ENCODE measurements around the gene DUSP16.
"Not testable (repeated sequence)": the region's sequence is repeated elsewhere in the genome, so short reads cannot be mapped to it uniquely, and the experiment has no call there.

DUSP16 gene

DNA sequence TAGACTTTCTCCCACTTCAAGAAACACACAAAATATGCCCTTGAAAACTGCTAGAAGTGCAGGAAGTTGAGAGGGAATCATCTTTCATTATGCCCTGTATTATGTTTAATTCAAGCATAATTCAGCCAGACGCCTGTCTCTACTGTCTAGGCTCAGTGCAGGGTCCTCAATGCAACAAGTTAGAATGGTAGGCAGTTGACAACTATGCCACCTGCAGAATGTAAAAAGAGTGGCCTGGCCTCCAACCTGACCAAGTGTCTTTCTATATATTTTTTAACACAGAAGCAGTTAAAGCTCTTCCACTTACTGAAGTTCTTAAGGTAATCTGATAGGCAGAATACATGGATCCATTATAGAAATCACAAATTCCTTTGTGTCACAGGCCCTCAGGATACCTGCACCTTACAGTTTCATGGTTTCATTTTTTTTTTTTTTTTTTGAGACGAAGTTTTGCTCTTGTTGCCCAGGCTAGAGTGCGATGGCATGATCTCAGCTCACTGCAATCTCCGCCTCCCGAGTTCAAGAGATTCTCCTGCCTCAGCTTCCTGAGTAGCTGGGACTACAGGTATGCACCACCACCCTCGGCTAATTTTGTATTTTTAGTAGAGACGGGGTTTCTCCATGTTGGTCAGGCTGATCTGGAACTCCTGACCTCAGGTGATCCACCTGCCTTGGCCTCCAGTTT, 60.4 kb downstream of the DUSP16 start:
- peak overlapping the region; percentile 80 to 88 for H3K27ac Mint-ChIP-seq
- not testable (repeated sequence) for H3K9me3 Mint-ChIP-seq; H3K36me3 Mint-ChIP-seq (ENCODE audit: insufficient read depth); DNase-seq; H3K27me3 Mint-ChIP-seq
- peaks cover 17 to 26% of the 10 kb centered on the region in 2 donors for H3K4me1 Mint-ChIP-seq (ENCODE audit: low read depth in 2 of 2)
- H3K4me3 Mint-ChIP-seq = peak overlapping the region in 1 of 2 donors; percentile 54
- ATAC-seq (replicated peaks) = peak; percentile 16

DNA sequence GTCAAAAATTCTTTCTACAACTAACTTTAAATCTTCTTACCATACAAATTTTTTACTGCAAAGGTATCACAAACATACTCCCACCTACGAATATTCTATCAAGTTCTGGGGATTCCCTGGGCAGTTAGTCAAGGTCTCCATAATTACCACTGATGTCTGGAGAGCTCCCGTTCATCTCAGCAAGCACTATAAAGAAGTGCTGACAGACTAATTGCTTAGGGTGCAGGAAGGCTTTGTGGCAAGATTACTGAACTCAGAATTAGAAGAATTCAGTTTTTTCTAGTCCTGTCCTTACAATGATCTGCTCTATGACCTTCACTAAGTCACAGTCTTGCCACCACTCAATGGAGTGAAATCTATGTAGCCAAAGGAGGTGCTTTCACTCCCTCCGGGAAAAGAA, 61.5 kb downstream of the DUSP16 start:
- peaks cover 16 to 20% of the 10 kb centered on the region in 2 donors for H3K4me1 Mint-ChIP-seq (ENCODE audit: low read depth in 2 of 2)
- DNase-seq = no peak
- H3K9me3 Mint-ChIP-seq = no peaks in the 10 kb centered on the region
- no peak overlapping the region for H3K4me3 Mint-ChIP-seq
- peaks cover 8% of the 10 kb centered on the region for H3K36me3 Mint-ChIP-seq (ENCODE audit: insufficient read depth)
- peak overlapping the region; percentile 17 to 84 for H3K27ac Mint-ChIP-seq
- no peaks in the 10 kb centered on the region for H3K27me3 Mint-ChIP-seq
- ATAC-seq (replicated peaks) = no peak

DNA sequence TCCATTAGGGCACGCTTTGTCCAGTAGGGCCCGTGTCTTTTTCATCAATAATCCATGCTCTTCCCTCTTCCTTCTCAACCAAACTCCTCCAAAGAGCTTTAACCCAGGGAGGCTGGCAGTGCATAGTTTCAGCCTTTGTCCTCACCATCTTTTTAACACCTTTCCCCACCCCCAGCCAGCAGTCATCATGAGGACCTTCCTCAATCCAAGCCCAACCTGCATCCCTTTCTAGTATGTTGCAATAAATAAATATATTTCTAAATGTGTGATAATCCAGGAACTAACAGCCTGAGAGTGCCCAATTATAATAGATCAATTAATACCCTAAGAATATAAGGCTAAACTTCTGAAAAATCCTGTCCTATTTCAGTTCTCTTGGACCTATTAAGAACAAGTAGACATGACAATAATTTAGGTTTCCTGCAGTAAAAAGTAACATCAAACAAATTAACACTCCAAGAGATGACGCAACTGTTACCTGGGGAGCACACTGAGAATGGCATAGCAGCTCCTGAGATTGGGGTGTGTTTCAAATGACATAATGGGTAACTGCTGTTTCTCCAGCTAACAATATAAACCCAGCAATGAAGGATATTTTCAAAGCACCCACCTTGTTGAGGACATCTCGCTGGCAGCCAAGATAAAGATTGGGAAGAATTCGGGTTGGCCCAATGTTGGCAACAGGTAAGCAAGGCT, 62.6 kb downstream of the DUSP16 start:
- H3K36me3 Mint-ChIP-seq (ENCODE audit: insufficient read depth) = peaks cover 8% of the 10 kb centered on the region
- ATAC-seq (replicated peaks) = no peak
- H3K4me3 Mint-ChIP-seq = no peak overlapping the region
- H3K27ac Mint-ChIP-seq = peak overlapping the region; percentile 24 to 55
- no peaks in the 10 kb centered on the region for H3K27me3 Mint-ChIP-seq
- H3K9me3 Mint-ChIP-seq = no peaks in the 10 kb centered on the region
- H3K4me1 Mint-ChIP-seq (ENCODE audit: low read depth in 2 of 2) = peaks cover 12 to 13% of the 10 kb centered on the region in 2 donors
- DNase-seq = no peak

DNA sequence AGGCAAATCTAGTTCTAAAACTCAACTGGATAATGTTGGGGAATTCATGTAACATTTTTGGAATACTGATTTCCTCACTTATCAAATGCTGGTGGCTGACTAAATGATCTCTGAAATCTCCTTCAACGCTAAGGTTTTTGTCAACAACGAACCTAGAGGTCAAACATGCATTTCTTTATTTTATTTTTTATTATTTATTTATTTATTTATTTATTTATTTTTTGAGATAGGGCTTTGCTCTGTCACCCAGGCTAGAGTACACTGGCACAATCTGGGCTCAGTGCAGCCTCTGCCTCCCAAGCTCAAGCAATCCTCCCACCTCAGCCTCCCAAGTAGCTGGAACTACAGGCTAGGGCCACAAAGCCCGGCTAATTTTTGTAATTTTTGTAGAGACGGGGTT, 64.5 kb downstream of the DUSP16 start:
- ATAC-seq (replicated peaks) (no peak), DNase-seq (no peak)
- H3K9me3 Mint-ChIP-seq = no peaks in the 10 kb centered on the region
- no peak overlapping the region for H3K27ac Mint-ChIP-seq
- peaks cover 8% of the 10 kb centered on the region in 2 donors for H3K4me1 Mint-ChIP-seq (ENCODE audit: low read depth in 2 of 2)
- H3K36me3 Mint-ChIP-seq (ENCODE audit: insufficient read depth) = peaks cover 7% of the 10 kb centered on the region
- H3K27me3 Mint-ChIP-seq = no peaks in the 10 kb centered on the region
- H3K4me3 Mint-ChIP-seq = no peak overlapping the region

DNA sequence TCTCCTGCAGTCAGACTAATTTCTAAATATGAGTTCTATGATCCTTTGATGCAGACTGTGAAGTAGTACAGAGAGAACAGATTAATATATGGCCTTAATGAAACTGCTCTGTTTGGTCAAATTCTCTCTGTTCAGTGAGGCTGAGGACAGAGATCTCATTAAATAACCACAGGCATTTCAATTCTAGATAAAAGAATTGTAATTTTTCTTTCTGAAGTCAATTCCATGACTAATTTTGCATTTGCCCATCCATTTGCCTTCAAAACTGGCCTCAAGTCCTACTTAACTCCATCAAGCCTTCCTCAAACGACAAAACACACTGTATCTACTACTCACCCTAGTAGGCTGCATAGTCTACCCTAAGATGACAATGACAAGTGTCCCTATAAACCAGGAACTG, 67.1 kb downstream of the DUSP16 start:
- no peak for ATAC-seq (replicated peaks)
- no peak overlapping the region for H3K4me3 Mint-ChIP-seq
- H3K27me3 Mint-ChIP-seq = no peaks in the 10 kb centered on the region
- peaks cover 0 to 3% of the 10 kb centered on the region in 2 donors for H3K4me1 Mint-ChIP-seq (ENCODE audit: low read depth in 2 of 2)
- no peaks in the 10 kb centered on the region for H3K36me3 Mint-ChIP-seq (ENCODE audit: insufficient read depth)
- DNase-seq = no peak
- H3K27ac Mint-ChIP-seq = no peak overlapping the region
- no peaks in the 10 kb centered on the region for H3K9me3 Mint-ChIP-seq

DNA sequence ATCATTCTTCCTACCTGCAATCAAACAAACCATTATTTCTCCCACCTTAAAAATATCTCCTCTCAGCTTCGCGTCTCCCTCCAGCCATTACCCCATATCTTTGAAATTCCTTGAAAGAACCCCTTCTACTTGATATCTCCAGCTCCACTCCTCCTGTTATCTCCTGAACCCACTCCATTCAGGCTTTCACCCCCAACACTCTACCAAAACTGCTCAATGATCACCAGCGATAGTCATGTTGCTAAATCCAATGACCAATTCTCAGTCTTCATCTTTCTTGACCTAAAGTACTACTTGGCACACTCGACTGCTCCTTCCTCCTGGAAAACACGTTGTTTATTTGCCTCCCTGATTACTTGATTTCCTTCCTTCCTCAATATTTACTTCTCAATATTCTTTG, 70.1 kb downstream of the DUSP16 start:
- Mint-ChIP-seq H3K4me3 (no peak overlapping the region), H3K9me3 (no peaks in the 10 kb centered on the region), H3K27ac (no peak overlapping the region), H3K36me3 (ENCODE audit: insufficient read depth) (peaks cover 3% of the 10 kb centered on the region), H3K4me1 (ENCODE audit: low read depth in 2 of 2) (peaks cover 9 to 12% of the 10 kb centered on the region in 2 donors), H3K27me3 (no peaks in the 10 kb centered on the region)
- DNase-seq (no peak), ATAC-seq (replicated peaks) (no peak)

DNA sequence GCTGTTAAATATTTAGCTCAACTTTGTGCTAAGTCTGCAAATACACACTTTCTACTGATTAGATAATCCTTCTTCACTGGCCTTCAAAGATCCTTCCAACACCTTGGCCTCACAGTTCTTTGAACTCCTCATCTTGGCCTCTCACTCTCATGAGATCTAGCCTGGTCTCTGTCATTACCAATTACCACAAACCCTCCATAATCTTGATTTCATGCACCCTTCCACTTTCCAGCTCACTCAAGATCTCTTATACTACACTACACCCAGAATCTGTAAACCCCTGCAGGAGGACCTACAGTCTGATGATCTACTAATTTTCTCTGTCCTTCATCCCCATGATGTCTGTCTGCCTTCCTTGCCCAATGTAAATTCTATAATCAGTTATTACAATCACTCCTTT, 71.1 kb downstream of the DUSP16 start:
- no peaks in the 10 kb centered on the region for H3K9me3 Mint-ChIP-seq
- H3K4me1 Mint-ChIP-seq (ENCODE audit: low read depth in 2 of 2) = peaks cover 11 to 13% of the 10 kb centered on the region in 2 donors
- no peaks in the 10 kb centered on the region for H3K27me3 Mint-ChIP-seq
- DNase-seq = no peak
- no peak overlapping the region for H3K27ac Mint-ChIP-seq
- H3K4me3 Mint-ChIP-seq = no peak overlapping the region
- H3K36me3 Mint-ChIP-seq (ENCODE audit: insufficient read depth) = peaks cover 3% of the 10 kb centered on the region
- ATAC-seq (replicated peaks) = no peak

DNA sequence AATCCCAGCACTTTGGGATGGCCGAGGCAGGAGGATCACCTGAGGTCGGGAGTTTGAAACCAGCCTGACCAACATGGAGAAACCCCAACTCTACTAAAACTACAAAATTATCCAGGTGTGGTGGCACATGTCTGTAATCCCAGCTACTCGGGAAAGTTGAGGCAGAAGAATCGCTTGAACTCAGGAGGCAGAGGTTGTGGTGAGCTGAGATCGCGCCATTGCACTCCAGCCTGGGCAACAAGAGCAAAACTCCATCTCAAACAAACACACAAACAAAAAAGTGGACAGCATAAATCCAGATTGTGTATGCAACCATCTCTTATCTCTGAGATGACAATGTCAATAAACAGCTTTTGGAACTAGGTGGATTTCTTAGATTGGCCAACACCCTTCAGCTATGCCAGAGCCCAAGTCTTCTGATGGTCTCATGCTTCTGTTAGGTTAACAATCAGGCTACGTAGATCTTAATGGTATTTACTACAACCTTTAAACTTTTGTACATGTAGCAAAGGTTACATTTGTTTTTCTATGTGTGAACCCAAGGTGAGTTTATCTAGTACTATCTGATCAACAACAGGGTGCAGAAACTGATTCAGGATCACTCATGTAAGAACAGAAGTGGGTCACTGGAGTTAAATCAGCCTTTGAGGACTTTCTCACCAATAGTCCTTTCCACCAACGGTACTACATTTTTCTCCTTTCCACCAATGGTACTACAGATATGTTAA, 73.7 kb downstream of the DUSP16 start:
- Mint-ChIP-seq H3K4me3 (no peak overlapping the region), H3K27ac (peak overlapping the region; percentile 9 to 11)
- peak; percentile 43 for ATAC-seq (replicated peaks)

DNA sequence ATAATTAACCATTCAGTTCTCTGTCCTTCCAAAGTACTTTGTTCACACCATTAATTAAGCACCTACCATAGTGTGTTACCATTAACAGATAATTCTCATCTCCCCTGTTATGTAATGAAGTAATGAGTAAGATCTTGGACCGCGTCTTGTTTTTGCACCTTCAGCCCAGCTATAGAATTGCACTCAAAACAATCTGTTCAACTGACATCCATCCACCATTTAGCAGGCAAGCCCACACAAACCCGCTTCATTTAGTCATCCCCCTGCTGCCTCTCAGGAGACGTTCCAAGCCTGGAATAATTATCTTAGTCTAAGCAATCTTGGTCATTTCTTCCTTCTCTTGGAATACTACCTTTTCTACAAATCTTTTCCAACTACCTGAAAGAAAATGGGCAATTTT, 74.4 kb downstream of the DUSP16 start:
- ATAC-seq (replicated peaks) (no peak), DNase-seq (no peak)
- peaks cover 24% of the 10 kb centered on the region for H3K36me3 Mint-ChIP-seq (ENCODE audit: insufficient read depth)
- H3K9me3 Mint-ChIP-seq = no peaks in the 10 kb centered on the region
- H3K4me1 Mint-ChIP-seq (ENCODE audit: low read depth in 2 of 2) = peaks cover 11 to 17% of the 10 kb centered on the region in 2 donors
- no peak overlapping the region for H3K4me3 Mint-ChIP-seq
- H3K27ac Mint-ChIP-seq = peak overlapping the region; percentile 9 to 11
- H3K27me3 Mint-ChIP-seq = no peaks in the 10 kb centered on the region

More for the DNA sequence above, 73.7 kb downstream of the DUSP16 start:
- Mint-ChIP-seq H3K36me3 (ENCODE audit: insufficient read depth) (peaks cover 20% of the 10 kb centered on the region), H3K4me1 (ENCODE audit: low read depth in 2 of 2) (peaks cover 11 to 13% of the 10 kb centered on the region in 2 donors), H3K27me3 (no peaks in the 10 kb centered on the region), H3K9me3 (no peaks in the 10 kb centered on the region)
- no peak for DNase-seq

DNA sequence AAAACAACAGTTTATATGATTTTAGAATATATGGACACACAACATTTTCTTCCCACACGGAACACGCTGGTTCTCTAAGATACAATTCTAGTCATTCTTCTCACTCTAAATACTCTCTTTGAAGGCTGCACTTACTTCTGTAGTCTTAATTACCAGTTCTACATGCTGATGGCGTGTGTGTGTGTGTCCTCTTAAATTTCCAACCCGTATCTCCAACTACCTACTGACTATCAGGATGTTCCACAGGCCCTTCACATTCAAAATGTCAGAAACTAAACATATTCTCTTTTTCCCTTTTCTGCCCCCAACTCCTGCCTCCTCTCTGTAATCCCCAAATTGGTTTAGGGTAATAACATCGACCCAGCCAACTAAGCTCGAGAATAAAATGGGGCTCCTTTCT, 75.2 kb downstream of the DUSP16 start:
- H3K36me3 Mint-ChIP-seq (ENCODE audit: insufficient read depth) = peaks cover 30% of the 10 kb centered on the region
- H3K4me3 Mint-ChIP-seq = no peak overlapping the region
- DNase-seq (no peak), ATAC-seq (replicated peaks) (no peak)
- H3K9me3 Mint-ChIP-seq = no peaks in the 10 kb centered on the region
- peak overlapping the region; percentile 9 to 11 for H3K27ac Mint-ChIP-seq
- H3K4me1 Mint-ChIP-seq (ENCODE audit: low read depth in 2 of 2) = peaks cover 12 to 20% of the 10 kb centered on the region in 2 donors
- no peaks in the 10 kb centered on the region for H3K27me3 Mint-ChIP-seq

DNA sequence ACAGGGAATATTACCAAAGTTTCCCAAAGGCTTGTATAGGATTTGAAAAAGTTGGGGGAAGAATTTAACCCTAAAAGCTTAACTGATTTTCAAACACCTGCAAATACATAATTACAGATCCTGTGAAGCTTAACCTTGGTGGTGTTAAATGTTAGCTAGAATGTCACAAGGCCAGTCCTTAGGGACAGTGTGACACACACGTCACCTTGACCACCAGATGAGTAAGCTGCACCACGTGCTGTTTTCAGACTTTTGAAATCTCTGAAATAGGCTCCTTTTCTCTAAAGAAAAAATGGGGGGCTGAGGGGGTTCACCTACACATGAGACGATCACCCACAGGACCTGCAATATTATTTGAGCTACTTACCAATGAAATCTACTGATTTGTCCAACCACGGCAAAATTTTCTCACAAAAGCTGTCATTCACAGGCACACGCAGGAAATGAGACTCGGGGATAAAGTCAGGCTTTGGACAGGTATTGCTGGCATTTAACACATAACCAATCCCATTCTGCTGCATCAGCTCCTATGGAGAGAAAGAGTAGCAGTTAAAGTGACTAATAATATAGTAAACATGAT, 75.9 kb downstream of the DUSP16 start:
- peaks cover 36% of the 10 kb centered on the region for H3K36me3 Mint-ChIP-seq (ENCODE audit: insufficient read depth)
- ATAC-seq (replicated peaks) = no peak
- H3K9me3 Mint-ChIP-seq = no peaks in the 10 kb centered on the region
- H3K4me3 Mint-ChIP-seq = no peak overlapping the region
- peaks cover 19 to 24% of the 10 kb centered on the region in 2 donors for H3K4me1 Mint-ChIP-seq (ENCODE audit: low read depth in 2 of 2)
- peak overlapping the region; percentile 9 to 30 for H3K27ac Mint-ChIP-seq
- no peak for DNase-seq
- H3K27me3 Mint-ChIP-seq = no peaks in the 10 kb centered on the region

DNA sequence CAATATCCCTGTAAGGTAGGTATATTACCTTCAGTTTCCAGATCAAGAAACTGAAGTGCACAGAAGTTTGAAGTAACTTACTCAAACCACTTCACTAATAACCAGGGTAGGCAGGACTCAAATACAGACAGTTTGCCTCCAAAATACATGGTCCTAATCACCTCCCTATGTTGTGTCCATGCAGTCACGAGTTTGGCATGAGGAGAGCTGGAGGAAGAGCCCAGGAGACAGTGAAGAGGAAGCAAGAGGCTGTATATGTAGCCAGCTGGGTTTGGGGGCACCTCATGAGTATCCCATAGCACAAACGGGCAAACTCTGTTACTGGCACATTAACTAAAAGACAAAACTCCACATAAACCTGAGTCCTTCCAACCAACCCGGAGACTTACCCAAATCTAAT, 79.2 kb downstream of the DUSP16 start:
- no peak for DNase-seq
- no peaks in the 10 kb centered on the region for H3K27me3 Mint-ChIP-seq
- ATAC-seq (replicated peaks) = no peak
- H3K36me3 Mint-ChIP-seq (ENCODE audit: insufficient read depth) = peaks cover 40% of the 10 kb centered on the region
- peak overlapping the region; percentile 96 to 99 for H3K27ac Mint-ChIP-seq
- no peaks in the 10 kb centered on the region for H3K9me3 Mint-ChIP-seq
- H3K4me1 Mint-ChIP-seq (ENCODE audit: low read depth in 2 of 2) = peaks cover 22 to 24% of the 10 kb centered on the region in 2 donors
- peak overlapping the region; percentile 73 to 75 for H3K4me3 Mint-ChIP-seq

DNA sequence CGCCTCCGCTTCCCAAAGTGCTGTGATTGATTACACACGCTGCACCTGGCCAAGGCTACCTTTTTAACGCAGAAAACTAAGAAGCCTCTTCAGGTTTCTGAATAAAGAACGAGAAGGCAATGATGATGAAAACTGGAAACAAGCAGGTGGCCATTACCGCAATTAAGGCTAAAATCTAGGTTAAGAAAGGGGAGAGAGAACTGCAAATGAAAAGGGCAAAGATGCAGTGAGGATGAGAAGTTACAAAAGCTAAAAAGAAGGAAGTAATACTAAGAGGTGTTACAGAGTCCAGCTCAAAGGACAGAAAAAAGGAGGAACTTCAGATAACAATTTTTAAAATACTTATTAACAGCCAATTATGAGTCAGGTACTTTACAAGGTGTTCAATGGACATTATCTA, 79.7 kb downstream of the DUSP16 start:
- no peaks in the 10 kb centered on the region for H3K9me3 Mint-ChIP-seq
- ATAC-seq (replicated peaks) (no peak), DNase-seq (no peak)
- no peaks in the 10 kb centered on the region for H3K27me3 Mint-ChIP-seq
- peaks cover 40% of the 10 kb centered on the region for H3K36me3 Mint-ChIP-seq (ENCODE audit: insufficient read depth)
- H3K4me3 Mint-ChIP-seq = peak overlapping the region; percentile 73 to 75
- peak overlapping the region; percentile 96 to 99 for H3K27ac Mint-ChIP-seq
- peaks cover 17 to 19% of the 10 kb centered on the region in 2 donors for H3K4me1 Mint-ChIP-seq (ENCODE audit: low read depth in 2 of 2)

Measured in effector memory CD8-positive, alpha-beta T cell (primary cell).